ENCODE measurements around the gene TFPT. TPM values are rescaled to one million over a fixed set of nuclear protein-coding genes. Genes with fewer than 3 reads are reported as not detected.

TFPT gene
- polyA plus RNA-seq, 1 experiment, result 12.3 TPM

- peak overlapping the region; percentile 97 for H3K4me3 ChIP-seq (ENCODE audit: low read depth, low read length)
- no peaks in the 10 kb centered on the region for H3K27me3 ChIP-seq (ENCODE audit: control insufficient read depth, insufficient read depth, low read length)
- ChIA-PET POLR2A (interaction anchor here (0.6 to 2.5 kb wide), 9 partner anchors 9 to 1101 kb away, joined by 3 to 16 read pairs (median 3); partner anchors contain the start of genes CNOT3, LENG8, MYADM and PRPF31), CTCF (interaction anchor here (1.5 to 1.7 kb wide), 2 partner anchors 15 to 21 kb away, joined by 4 to 6 read pairs; partner anchors contain the start of genes CNOT3 and TMC4)
- no peak for DNase-seq (ENCODE audit: low read depth, low spot score)
- H3K27ac ChIP-seq (ENCODE audit: low read depth, low read length), result peak overlapping the region; percentile 68
- H3K9me3 ChIP-seq (ENCODE audit: control insufficient read depth, insufficient read depth, low read length), result peaks cover 7% of the 10 kb centered on the region; the same call in 1 of the 2 replicates
- TF ChIP-seq, protein P1, sequence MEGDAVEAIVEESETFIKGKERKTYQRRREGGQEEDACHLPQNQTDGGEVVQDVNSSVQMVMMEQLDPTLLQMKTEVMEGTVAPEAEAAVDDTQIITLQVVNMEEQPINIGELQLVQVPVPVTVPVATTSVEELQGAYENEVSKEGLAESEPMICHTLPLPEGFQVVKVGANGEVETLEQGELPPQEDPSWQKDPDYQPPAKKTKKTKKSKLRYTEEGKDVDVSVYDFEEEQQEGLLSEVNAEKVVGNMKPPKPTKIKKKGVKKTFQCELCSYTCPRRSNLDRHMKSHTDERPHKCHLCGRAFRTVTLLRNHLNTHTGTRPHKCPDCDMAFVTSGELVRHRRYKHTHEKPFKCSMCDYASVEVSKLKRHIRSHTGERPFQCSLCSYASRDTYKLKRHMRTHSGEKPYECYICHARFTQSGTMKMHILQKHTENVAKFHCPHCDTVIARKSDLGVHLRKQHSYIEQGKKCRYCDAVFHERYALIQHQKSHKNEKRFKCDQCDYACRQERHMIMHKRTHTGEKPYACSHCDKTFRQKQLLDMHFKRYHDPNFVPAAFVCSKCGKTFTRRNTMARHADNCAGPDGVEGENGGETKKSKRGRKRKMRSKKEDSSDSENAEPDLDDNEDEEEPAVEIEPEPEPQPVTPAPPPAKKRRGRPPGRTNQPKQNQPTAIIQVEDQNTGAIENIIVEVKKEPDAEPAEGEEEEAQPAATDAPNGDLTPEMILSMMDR (IDR thresholded peaks at IDR 0.05; ENCODE audit: low read depth, low read length), result no peak
These were observed 43.4 kb upstream of the TFPT start for GRCh38 chr19:54158812-54159351.

GRCh38 chr19:54156953-54157352 lies 41.5 kb upstream of the TFPT start:
- Histone ChIP-seq H3K27ac (ENCODE audit: low read depth, low read length) (peak overlapping the region; percentile 21), H3K9me3 (ENCODE audit: control insufficient read depth, insufficient read depth, low read length) (no peaks in the 10 kb centered on the region), H3K27me3 (ENCODE audit: control insufficient read depth, insufficient read depth, low read length) (no peaks in the 10 kb centered on the region), H3K4me3 (ENCODE audit: low read depth, low read length) (no peak overlapping the region)
- TF ChIP-seq, protein P1 (IDR thresholded peaks at IDR 0.05; ENCODE audit: low read depth, low read length), result no peak
- ChIA-PET CTCF (no interaction called here), POLR2A (interaction anchor here (0.8 to 0.9 kb wide), 2 partner anchors 34 to 42 kb away, joined by 3 read pairs; partner anchors contain the start of gene TSEN34)
- DNase-seq (ENCODE audit: low read depth, low spot score), result no peak

DNA sequence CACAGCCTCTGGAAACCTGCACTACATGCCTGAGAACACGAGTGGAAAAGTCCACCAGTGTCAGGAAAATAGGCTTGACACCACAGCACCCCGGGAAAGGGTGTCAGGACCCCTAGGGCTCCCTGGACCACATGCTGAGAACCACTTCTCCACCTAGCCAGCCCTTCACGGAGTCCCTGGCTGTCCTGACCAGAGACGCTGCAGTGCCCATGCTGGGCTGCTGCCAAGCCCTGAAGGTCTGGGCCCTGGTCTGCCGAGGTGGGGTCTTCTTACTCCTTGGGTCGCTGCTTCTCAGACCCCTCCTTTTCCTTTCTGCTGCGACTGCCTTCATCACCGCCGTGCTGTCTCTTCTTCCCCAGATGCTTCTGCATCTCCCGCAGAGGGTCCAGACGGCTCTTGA lies 41.0 kb upstream of the TFPT start:
- ChIA-PET CTCF (no interaction called here), POLR2A (interaction anchor here (0.8 to 0.9 kb wide), 2 partner anchors 19 to 34 kb away, joined by 3 to 4 read pairs; partner anchors contain the start of genes CNOT3 and TSEN34)
- no peaks in the 10 kb centered on the region for H3K9me3 ChIP-seq (ENCODE audit: control insufficient read depth, insufficient read depth, low read length)
- no peaks in the 10 kb centered on the region for H3K27me3 ChIP-seq (ENCODE audit: control insufficient read depth, insufficient read depth, low read length)
- TF ChIP-seq, protein P1 (IDR thresholded peaks at IDR 0.05; ENCODE audit: low read depth, low read length), result no peak
- no peak for DNase-seq (ENCODE audit: low read depth, low spot score)
- H3K27ac ChIP-seq (ENCODE audit: low read depth, low read length), result no peak overlapping the region
- no peak overlapping the region for H3K4me3 ChIP-seq (ENCODE audit: low read depth, low read length)

DNA sequence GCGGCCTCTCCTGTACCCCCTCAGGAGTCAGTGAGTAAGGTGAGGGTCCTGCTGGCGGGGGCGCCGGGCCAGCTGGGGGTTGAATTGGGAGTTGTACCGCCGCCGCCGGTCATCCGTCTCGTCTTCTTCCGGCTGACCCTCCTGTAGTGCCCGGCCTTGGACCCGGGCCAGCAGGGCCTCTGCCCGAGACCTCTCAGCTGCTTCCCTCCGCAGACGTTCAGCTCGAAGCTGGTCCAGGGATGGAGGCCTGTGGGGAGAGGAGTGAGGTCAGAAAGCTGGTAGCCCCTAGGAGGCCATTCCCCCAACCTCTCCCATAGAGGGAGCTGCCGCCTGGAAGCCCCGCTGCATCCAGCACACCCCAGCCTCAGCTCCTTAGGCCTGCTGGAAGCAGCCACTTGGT lies 40.2 kb upstream of the TFPT start:
- Histone ChIP-seq H3K27me3 (ENCODE audit: control insufficient read depth, insufficient read depth, low read length) (no peaks in the 10 kb centered on the region), H3K9me3 (ENCODE audit: control insufficient read depth, insufficient read depth, low read length) (no peaks in the 10 kb centered on the region), H3K27ac (ENCODE audit: low read depth, low read length) (no peak overlapping the region), H3K4me3 (ENCODE audit: low read depth, low read length) (no peak overlapping the region)
- TF ChIP-seq, protein P1 (IDR thresholded peaks at IDR 0.05; ENCODE audit: low read depth, low read length), result no peak
- ChIA-PET POLR2A (interaction anchor here (0.9 kb wide), 1 partner anchor 19 kb away, joined by 4 read pairs; the partner anchor contains the start of gene CNOT3), CTCF (no interaction called here)
- no peak for DNase-seq (ENCODE audit: low read depth, low spot score)

DNA sequence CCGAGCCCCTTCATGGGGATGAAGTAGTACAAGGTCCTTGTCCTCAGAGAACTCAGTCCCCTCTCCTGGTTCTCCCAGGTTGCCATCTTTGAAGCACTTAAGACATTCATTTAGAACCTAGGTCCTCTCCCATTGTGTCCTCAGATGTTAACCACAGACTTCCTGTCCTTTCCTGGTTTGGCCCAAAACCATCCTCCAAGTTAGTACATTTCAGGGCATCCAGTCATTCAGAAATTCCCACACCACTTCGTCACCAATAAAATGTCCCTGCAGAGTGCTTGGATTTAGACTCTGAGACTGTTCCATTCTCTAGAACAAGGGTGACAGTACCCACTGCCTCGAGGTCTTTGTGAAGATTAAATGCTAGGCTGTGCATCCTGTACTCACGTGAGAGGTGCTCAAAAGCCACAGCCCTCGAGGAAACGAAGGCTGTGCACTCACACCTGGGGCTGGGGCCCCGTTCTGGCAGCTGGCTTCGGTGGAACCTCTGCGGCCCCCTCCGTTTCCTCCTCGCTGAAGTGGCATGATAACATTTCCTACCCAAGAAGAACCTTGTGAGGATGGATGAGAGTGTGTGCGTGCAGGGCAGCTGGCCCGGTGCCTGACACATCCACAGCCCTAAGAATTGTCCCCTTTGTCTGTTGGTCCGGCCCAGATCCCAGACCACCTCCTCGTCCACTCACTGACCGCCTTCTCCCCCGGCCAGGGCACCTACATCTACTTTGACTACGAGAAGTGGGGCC lies 39.3 kb upstream of the TFPT start:
- Histone ChIP-seq H3K9me3 (ENCODE audit: control insufficient read depth, insufficient read depth, low read length) (no peaks in the 10 kb centered on the region), H3K27ac (ENCODE audit: low read depth, low read length) (no peak overlapping the region), H3K27me3 (ENCODE audit: control insufficient read depth, insufficient read depth, low read length) (no peaks in the 10 kb centered on the region), H3K4me3 (ENCODE audit: low read depth, low read length) (no peak overlapping the region)
- TF ChIP-seq, protein P1 (IDR thresholded peaks at IDR 0.05; ENCODE audit: low read depth, low read length), result no peak
- CTCF ChIA-PET, result no interaction called here
- DNase-seq (ENCODE audit: low read depth, low spot score), result no peak
- POLR2A ChIA-PET, result no interaction called here

Data from AG04450 (cell line).